WERI-Rb-1 (cell line): ENCODE measurements around the gene SYT17.
A peak's percentile ranks its signal among the peaks of the same experiment; 100 is the strongest.

Source experiments
- DNase-seq: peaks from one replicate; pipeline ENCODE4 v3.0.0-alpha.2; 2020
- H3K27ac ChIP-seq: fragments of 250-450 bp; sonication (Bioruptor Pico); 2 replicates; pipeline ENCODE4 v1.5.1; 2020; ENCODE audit warnings: mild to moderate bottlenecking, moderate library complexity
- H3K27me3 ChIP-seq: fragments of 250-450 bp; sonication (Bioruptor Pico); 2 replicates; pipeline ENCODE4 v1.5.1; 2021; ENCODE audit warnings: mild to moderate bottlenecking, low read depth, moderate library complexity; ENCODE audit not compliant: insufficient read depth, severe bottlenecking
- H3K36me3 ChIP-seq: fragments of 250-450 bp; sonication (Bioruptor Pico); 2 replicates; pipeline ENCODE4 v1.5.1; 2020; ENCODE audit warnings: mild to moderate bottlenecking, moderate library complexity
- H3K4me3 ChIP-seq: 2 replicates; pipeline ENCODE4 v1.5.1; 2011; ENCODE audit warnings: low read depth, mild to moderate bottlenecking, control low read depth, low read length
- H3K9me3 ChIP-seq: fragments of 250-450 bp; sonication (Bioruptor Pico); 2 replicates; pipeline ENCODE4 v1.5.1; 2021; ENCODE audit warnings: mild to moderate bottlenecking, moderate library complexity; ENCODE audit not compliant: severe bottlenecking
- CTCF ChIP-seq: IDR thresholded peaks from 2 replicates; pipeline ENCODE4 v1.5.1; 2011; ENCODE audit warnings: low read depth, mild to moderate bottlenecking, control low read depth, inconsistent platforms, low read length

SYT17 gene

GRCh38 chr16:19167710-19168370 is at the start of gene SYT17:
TSS of gene SYT17 (plus strand) at chr16:19168240. CDS start at chr16:19168647, 407 bp downstream.
- DNase-seq = peak; percentile 81
- Histone ChIP-seq H3K27me3 (no peaks in the 10 kb centered on the region), H3K4me3 (peak within 1 kb of the TSS; percentile 78), H3K27ac (peak within 1 kb of the TSS; percentile 56), H3K9me3 (peaks cover 5% of the 10 kb centered on the region), H3K36me3 (no peaks in the 10 kb centered on the region)
- peak; percentile 85 for TF ChIP-seq CTCF

- Histone ChIP-seq H3K27ac (no peak overlapping the region), H3K4me3 (no peak overlapping the region), H3K27me3 (no peaks in the 10 kb centered on the region), H3K9me3 (no peaks in the 10 kb centered on the region), H3K36me3 (no peaks in the 10 kb centered on the region)
- no peak for TF ChIP-seq CTCF
- no peak for DNase-seq
Measured at GRCh38 chr16:19118938-19119431, 49.1 kb upstream of the SYT17 start.

GRCh38 chr16:19119564-19119963 is 48.5 kb upstream of the SYT17 start:
- Histone ChIP-seq H3K9me3 (no peaks in the 10 kb centered on the region), H3K36me3 (no peaks in the 10 kb centered on the region), H3K27me3 (no peaks in the 10 kb centered on the region), H3K27ac (no peak overlapping the region), H3K4me3 (no peak overlapping the region)
- DNase-seq = no peak
- TF ChIP-seq CTCF = no peak

DNA sequence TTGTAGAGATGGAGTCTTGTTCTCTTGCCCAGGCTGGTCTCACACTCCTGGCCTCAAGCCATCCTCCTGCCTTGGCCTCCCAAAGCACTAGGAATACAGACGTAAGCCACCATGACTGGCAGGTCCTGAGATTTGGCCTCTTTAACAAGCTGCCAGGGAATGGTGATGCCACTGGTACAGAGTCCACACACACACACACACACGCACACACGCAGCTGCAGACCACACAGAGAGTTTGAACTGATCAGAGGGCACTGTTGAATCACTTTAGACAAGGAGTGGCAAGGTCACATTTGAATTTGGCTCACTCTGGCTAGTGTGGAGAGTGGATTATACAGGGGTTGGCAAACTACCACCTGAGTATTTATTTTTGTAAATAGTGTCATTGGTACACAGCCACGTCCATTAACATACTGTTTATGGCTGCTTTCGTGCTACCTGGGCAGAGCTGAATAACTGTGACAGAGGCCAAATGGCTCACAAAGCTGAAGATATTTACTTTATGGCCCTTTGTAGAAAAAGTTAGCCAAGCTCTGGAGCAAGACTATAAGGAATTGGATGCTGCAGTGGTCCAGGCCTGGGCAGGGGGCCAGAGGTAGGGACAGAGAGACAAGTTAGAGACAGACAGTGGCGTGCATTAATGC is 44.4 kb upstream of the SYT17 start:
- TF ChIP-seq CTCF = no peak
- H3K27me3 ChIP-seq = no peaks in the 10 kb centered on the region
- H3K36me3 ChIP-seq = no peaks in the 10 kb centered on the region
- peaks cover 9% of the 10 kb centered on the region for H3K9me3 ChIP-seq
- DNase-seq = no peak
- H3K4me3 ChIP-seq = no peak overlapping the region
- H3K27ac ChIP-seq = no peak overlapping the region

- DNase-seq = no peak
- Histone ChIP-seq H3K9me3 (peaks cover 9% of the 10 kb centered on the region), H3K4me3 (no peak overlapping the region), H3K36me3 (no peaks in the 10 kb centered on the region), H3K27ac (no peak overlapping the region), H3K27me3 (no peaks in the 10 kb centered on the region)
- no peak for TF ChIP-seq CTCF
Measured at GRCh38 chr16:19126300-19126699, 41.7 kb upstream of the SYT17 start.
